HG02840 (cell line): ENCODE results near the gene MPPE1.
"Not testable (repeated sequence)": the region's sequence is repeated elsewhere in the genome, so short reads cannot be mapped to it uniquely, and the experiment has no call there.

Experiments
- ATAC-seq: cut with Tn5 transposase; IDR thresholded peaks from one replicate; pipeline ENCODE4 v1.9.1; 2021; ENCODE audit warnings: mild to moderate bottlenecking, moderate library complexity, moderate number of reproducible peaks; ENCODE audit not compliant: unreplicated experiment, low FRiP score

MPPE1 gene, protein sequence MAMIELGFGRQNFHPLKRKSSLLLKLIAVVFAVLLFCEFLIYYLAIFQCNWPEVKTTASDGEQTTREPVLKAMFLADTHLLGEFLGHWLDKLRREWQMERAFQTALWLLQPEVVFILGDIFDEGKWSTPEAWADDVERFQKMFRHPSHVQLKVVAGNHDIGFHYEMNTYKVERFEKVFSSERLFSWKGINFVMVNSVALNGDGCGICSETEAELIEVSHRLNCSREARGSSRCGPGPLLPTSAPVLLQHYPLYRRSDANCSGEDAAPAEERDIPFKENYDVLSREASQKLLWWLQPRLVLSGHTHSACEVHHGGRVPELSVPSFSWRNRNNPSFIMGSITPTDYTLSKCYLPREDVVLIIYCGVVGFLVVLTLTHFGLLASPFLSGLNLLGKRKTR

DNA sequence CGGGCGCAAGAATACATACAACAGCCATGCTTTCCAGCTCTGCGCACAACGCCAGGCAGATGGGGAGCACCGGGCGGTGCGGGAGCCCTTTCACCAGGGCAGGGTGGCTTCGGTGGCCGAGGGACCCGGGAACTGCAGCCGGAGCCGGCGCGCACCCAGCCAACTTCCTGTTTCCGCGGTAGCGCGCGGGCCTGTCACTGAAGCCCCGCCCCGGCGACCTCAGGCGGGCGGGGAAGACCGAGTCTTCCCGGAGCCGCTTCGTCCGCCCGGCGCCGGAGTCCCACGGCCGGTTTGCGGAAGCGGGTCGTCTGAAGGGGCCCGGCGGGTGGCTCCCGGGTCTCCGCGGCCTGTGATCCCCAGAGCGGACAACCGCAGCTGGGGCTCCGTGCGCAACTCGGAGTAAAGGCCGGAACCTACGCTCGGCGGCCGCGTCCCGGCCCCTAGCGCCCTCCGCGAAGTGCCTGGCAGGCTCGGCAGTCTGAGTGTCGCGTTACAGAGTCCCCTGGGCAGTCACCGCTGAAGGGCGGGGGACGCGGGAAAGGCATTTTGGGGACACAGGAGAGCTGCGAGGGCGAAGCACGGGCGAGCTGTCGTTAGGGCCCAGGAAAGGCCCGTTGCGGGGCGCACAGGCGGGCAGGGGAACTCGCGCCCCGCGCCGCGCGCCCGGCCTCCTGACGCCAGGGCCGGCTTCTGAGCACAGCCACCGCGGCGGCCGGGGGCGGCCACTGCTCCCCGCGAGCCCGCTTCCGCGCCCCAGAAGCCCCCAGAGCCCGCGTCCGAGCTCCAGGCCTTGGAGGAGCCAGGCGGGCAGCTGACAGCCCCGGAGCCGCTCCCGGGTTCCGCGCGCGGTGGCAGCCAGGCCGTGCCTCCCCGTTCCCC is at the start of gene MPPE1:
MPPE1 (minus strand) TSS at position 136 of the 879 bp plus-strand sequence. CDS start 11,053 bp downstream, outside the sequence.
- peak; percentile 84 for ATAC-seq

DNA sequence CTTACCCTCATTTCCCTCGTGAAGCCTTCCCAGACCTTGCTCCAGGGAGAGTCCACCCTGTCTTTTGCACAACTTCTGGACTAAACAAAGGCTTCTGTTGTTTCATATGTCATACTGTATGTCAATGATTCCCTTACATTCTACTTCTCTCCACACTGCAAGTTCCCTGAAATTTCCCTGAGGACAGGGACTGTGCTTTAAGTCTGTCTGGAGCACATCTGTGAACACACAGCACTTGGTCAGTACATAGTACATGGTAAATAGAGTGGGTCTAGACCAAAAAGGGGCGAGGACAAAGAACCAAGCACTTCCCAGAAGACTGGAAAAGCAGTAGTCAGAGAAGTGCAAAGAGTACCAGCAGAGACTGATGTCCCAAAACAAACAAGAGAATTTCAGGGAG is 49.5 kb upstream of the MPPE1 start:
- ATAC-seq = no peak

DNA sequence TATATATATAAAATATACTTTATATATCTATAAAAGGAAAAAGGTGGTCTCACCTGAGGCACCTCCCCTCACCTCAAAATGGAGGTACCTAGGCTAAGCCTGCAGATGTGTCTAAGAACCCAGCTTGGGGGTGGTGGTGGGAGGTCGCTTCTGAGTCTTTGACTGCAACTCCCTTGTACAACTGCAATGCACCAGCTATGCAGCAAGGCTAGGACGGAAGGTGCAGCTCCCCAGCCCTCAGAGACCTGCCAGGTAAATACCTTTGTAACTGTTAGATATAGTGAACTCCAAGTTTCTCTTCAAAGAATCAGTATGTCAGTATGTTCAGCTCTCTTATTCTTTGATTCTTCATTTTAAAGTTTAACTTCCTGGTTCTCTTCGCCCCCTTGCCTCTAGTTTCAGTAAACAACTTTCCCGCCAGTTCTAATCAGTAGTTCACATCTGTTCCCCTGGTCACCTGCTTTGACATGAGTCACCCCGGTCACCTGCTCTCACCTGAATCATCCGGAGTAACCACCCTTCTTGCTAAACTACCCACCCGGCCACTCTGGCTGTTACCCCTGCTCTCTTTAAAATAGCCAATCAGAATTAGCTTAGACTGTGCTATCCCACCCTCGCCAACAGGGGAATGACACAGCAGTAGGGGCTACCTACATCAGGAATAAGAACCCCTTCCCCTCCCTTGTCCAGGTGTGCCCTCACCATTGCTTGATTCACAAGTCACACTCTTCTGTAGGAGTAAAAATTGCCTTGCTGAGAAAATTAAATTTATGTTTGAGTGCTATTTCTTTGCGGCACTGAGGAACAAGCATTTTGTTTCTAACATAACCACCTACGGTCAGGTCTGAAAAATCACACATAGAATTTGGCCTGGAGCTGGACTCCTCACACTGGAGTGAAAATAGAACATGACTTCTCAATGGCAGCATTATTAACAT is 48.5 kb upstream of the MPPE1 start:
- no peak for ATAC-seq

DNA sequence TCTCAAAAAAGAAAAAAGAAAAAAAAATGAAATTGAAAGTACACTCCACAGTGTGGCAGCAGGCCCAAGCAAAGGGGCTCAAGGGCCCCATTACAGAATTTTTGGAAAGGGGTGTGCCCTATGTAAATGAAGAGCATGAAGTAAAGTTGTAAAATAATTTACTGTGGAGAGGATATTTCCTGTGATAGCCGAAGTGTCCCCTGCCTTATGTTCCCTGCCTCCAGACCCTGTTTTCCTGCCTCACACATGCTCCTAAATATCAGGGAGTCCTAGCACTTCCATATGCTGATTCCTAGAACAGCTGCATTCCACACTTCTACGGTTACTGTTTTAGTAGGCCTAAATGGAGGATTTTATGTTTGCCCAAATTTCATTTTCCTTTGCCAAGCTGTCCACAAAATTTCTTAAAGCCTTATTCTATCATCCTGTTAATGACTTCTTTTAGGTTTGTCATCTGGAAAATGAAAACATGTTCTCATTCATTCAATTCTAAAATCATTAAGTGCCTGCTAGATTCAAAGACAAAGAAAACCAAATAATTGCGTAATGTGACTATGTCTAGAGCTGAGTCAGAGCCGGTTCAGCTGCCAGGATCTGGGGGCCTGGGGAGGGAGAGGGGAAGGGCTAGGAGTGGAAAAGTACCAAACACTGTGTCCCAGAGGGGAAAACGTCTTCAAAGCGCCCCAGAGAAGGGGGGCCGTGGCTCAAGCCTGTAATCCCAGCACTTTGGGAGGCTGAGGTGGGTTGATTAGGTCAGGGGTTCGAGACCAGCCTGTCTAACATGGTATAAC is 47.3 kb upstream of the MPPE1 start:
- ATAC-seq = no peak

DNA sequence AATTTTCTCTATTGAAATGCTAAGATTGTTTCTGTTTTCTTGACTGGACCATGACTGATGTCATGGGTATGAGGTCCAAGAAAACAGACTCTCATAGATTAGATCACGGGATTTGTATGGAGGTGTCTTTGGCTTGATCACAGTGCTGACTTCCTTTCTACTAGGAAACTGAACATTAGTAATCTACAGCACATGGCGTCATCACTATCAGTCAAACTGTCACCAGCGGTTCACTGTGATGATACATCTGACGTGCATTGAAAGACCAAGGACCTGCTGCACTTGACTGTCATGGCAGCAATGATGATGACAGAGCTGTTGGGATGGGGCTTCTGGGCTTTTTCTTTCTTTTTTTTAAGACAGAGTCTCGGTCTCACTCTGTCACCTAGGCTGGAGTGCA is 45.0 kb upstream of the MPPE1 start:
- no peak for ATAC-seq

DNA sequence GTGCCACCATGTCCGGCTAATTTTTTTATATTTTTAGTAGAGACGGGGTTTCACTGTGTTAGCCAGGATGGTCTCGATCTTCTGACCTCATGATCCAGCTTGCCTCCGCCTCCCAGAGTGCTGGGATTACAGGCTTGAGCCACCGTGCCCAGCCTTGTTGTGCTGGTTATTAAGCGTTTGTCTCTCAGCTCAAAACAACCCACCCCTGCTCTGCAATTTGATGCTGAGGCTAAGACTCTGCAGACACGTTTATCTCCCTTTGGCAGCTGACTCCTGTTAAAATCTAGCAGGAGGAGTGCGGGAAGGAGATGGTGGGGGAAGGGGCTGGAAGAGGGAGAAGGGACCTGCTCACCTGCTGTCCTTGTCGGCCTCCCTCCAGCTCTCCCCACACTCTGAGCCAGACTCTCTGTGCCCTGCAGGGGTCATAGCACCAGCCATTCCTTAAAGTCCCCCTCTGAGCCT is 43.3 kb upstream of the MPPE1 start:
- no peak for ATAC-seq

DNA sequence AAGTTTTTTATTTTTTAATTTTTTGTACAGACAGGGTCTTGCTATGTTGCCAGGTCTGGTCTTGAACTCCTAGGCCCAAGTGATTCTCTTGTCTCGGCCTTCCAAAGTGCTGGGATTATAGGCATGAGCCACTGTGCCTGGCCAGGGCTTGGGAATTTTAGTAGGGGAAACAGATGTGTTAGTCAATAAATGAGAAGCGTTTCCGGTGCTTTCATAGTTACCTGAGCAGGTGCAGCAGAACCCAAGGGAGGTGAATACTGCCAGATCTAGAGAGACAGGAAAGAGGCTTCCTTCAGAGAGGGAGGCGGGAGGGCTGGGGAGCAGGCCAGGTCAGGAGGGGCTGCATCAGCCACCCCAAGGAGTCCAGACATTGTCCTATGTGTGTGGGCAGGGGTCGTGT is 42.7 kb upstream of the MPPE1 start:
- no peak for ATAC-seq

DNA sequence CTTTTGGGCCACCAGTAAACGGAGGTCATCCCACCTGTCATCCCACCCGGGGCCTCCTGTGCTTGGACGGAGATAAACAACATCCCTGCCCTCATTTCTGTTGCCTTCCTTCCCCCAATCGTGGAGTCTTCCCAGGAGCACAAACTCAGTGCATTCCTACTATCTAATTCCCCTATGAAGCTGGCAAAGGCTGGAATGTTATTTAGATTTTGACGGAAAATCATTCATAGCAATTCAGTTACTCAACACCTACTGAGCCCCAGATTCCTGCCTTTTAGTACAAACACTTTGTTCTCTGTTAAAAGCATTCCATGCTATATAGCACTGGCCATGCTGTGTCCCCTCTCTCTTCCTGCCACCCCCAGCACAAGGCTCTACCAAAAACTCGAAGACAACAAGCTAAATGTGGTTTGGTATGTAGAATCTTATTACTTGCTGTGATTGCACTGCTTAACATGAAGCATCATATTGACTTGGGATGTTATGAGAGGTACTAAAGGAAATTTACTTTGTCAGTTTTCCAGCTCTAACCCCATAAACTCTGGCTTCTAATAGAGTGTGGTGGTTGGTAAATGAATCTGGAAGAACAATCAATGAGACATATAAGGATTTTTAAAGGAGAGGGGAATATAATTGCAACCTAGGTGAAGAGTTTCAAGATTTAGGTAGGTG is 40.9 kb upstream of the MPPE1 start:
- ATAC-seq = no peak

DNA sequence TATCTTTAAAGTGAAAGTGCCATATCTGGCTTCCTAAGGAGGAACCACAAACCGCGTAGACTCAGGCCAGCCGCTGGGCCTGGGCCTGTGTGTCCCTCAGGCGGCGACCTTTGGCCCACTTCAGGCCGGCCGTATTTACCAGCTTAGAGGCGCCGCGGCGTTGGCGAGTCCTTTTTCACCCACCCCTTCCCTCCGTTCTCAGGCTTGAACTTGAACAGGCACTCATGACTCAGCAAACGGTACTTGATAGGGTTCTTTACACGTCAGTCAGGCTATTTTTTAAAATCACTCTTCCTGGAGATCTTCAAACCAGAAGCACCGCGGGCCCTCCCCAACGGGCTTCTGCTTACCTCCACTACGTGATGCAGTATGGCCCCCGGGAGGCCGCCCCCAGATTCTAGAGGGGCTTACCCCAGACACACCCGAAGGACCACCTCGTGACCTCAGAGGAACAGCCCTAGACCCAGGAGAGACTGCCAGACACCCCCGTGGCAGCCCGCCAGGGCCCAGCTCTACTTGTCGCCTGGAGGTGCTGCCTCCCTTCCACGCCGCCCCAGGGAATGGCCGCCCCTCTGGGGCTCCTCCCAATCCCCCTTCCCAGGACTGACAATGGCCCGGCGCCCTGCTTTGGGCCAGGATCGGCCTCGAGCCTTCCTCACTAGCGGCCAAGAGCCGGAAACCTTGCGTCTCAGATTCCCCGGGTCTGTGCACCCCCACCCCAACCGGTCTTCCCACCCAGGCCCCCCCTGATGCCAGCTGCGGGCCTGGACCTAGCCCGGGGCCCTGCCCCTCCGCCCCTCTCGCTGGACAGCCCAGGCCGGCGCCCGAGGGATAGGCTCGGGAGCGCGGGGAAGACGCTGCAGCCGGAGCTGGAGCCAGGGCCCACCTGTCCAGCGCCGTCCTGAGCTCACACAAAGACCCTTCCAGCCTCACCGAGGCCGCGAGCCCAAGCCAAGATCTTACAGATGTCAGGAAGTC is 39.4 kb upstream of the MPPE1 start:
- ATAC-seq = peak; percentile 81

DNA sequence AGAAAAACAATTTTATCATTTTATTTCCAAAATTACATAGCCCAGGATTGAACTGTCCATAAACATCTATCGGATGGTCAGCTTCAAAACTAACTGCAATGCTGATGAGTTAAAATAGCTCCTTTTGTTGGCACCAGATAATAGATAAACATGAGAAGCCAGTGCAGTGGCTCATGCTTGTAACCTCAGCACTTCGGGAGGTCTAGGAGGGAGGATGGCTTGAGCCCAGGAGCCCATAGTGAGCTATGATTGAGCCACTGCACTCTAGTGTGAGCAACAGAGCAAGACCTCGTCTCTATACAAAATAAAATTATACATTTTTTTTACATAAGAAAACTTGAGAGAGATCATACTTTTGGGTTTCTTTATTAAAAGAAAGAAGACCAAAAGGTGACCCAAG is 38.6 kb upstream of the MPPE1 start:
- ATAC-seq = peak; percentile 20

DNA sequence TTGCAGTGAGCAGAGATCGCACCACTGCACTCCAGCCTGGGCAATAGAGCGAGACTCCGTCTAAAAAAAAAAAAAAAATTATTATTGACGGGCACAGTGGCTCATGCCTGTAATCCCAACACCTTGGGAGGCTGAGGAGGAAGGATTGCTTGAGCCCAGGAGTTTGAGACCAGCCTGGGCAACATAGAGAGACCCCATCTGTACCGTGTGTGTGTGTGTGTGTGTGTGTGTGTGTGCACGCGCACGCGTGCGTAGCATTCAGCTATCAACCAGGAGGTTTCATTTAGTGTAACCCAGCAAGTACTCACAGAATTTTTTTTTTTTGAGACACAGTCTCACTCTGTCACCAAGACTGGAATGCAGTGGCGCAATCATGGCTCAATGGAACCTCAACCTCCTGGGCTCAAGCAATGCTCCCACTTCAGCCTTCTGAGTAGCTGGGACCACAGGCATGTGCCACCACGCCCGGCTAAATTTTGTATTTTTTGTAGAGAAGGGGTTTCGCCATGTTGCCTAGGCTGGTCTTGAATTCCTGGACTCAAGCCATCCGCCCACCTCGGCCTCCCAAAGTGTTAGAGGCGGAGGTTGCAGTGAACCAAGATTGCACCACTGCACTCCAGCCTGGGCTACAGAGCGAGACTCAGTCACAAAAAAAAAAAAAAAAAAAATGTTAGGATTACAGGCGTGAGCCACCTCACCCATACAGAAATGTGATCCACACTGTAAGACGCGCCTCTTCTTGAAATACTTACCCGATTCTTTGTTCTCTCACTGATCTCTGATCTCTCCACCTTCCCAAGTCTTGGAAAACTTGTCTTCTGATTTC is 37.9 kb upstream of the MPPE1 start:
- not testable (repeated sequence) for ATAC-seq

DNA sequence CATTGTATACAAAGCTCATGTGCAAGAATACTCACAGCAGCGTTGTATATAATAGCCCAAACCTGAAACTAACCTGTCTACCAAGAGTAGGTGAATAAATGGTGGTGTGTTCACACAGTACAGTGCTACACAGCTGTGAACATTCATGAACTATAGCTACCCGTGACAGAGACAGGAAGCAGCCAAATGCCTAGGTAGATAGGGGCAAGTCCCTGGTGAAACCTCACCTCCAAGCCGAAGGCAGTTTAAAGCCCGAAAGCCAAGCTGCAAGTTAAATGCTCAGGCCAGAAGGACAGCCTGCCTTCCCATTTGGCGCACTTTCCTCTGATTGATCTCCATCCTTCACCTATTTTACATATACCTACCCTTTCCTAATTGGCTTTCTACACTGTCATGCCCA is 36.7 kb upstream of the MPPE1 start:
- no peak for ATAC-seq

DNA sequence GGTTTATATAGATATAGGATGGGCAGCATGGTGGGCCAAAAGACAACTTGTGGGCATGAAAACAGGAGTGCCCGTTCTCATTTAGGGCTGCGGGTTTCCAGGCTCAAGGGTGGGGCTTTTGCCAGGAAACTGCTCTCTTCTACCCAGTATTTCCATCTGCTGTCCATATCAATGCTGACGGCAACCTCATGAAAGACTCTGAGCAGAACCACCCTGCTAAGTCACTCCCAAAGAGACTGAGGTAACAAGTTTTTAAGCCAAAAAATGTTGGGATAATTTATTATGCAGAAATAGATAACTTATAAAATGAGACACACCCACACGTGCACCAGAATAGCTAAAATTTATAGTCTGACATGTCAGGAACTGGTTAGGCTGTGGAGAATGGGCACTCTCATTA is 36.1 kb upstream of the MPPE1 start:
- ATAC-seq = no peak

DNA sequence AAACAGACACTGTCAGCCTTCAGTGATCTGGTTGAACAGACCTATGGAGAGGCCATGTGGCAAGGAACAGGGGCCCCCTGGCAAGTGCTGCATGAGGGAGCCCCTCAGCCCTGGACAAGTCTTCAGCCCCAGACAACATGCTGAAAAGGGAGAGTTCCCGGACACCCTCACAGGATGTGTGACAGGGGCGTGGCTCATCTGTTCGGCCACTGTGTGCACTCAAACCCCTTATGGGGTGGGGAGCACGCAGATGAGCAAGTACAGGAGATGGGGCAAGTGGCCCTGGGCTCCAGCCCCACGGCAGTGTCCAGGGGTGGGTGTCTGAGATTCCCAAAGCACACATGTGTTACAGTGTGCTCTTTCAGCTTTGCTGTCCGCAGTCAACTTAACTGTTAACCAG is 35.4 kb upstream of the MPPE1 start:
- no peak for ATAC-seq

DNA sequence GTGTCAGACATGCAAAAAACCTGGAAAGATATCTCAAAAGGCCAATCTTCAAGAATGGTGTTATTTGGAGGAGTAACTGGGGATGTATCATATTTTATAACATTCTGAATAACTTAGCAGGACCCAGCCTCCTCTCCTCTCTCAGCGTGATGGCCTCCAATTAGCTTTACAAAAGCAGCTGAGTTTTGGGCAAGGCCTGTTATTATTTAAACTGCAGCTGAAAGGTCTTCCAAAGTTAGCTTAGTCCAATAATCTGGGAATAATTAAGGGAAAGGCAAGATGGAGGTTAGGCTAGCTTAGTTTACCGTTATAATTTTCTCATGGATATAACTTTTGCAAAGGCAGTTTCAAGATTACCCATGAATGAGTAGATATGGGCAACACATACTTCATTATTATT is 32.8 kb upstream of the MPPE1 start:
- ATAC-seq = no peak

DNA sequence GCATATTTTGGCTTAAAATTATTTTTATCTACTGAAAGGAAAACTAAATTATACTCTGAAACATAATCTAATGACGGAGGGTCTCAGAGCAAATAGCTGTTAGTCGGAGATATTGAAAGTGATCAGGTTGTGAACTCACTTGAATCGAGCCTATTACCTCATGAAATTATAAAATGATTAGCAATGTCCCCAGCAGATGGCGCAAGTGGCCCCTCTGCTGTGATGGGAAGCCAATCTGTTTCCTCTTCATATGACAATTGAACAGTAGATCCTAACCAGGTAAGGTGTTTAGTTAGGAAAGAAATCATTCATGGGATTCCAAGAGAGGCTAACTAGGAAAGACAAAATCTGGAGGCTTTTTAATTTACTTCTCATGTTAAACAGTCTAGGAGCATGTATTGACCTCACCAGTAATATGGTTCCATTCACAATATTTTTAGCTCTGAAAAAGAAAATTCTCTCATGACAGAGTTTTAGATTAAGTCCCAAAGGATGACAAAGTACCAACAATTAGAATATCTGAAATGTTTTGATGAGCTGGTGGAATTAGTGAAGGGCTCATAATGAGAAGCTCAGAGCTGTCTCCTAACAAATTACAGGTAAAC is 29.9 kb upstream of the MPPE1 start:
- no peak for ATAC-seq

DNA sequence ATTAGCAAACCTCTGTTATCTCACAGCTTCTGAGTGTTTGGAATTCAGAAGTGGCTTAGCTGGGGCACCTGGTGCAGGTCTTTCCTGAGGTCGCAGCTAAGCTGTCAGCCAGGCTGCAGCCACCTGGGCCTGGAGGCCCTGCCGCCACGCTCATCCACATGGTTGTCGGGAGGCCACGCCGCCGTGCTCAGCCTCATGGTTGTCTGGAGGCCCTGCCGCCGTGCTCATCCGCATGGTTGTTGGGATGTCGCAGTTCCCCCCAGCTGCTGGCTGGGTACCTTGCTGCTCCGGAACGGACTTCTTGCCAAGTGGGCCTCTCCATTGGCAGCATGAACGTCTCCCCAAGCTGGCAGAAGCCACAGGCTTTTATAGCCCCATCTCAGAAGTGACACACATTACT is 24.3 kb upstream of the MPPE1 start:
- no peak for ATAC-seq
